Caki2 (cell line): ENCODE measurements around the gene ATP6V0D1. TPM values are rescaled to one million over a fixed set of nuclear protein-coding genes. Genes with fewer than 3 reads are reported as not detected.

Experiments
- DNase-seq: peaks from one replicate; pipeline ENCODE4 v3.0.0-alpha.2; 2015; ENCODE audit warnings: low read depth
- in situ Hi-C: cut with HindIII; loops from 2 replicates; pipeline ENCODE4 v1.10.0; 2016; ENCODE audit warnings: low sequenced_read_pairs, low pct_unique_long_range_greater_than_20kb, mixed read lengths
- total RNA-seq: library from RNA; depleted of rRNA; stranded (reverse); fragments of >200 nt; shearing (Covaris generic); gene quantifications from 2 replicates; pipeline ENCODE4 v1.2.3, GENCODE V29; 2014; ENCODE audit warnings: low replicate concordance; rRNA removed

The ATP6V0D1 gene
- total RNA-seq, 1 experiment from 2014 or later, result 39.7 TPM

DNA sequence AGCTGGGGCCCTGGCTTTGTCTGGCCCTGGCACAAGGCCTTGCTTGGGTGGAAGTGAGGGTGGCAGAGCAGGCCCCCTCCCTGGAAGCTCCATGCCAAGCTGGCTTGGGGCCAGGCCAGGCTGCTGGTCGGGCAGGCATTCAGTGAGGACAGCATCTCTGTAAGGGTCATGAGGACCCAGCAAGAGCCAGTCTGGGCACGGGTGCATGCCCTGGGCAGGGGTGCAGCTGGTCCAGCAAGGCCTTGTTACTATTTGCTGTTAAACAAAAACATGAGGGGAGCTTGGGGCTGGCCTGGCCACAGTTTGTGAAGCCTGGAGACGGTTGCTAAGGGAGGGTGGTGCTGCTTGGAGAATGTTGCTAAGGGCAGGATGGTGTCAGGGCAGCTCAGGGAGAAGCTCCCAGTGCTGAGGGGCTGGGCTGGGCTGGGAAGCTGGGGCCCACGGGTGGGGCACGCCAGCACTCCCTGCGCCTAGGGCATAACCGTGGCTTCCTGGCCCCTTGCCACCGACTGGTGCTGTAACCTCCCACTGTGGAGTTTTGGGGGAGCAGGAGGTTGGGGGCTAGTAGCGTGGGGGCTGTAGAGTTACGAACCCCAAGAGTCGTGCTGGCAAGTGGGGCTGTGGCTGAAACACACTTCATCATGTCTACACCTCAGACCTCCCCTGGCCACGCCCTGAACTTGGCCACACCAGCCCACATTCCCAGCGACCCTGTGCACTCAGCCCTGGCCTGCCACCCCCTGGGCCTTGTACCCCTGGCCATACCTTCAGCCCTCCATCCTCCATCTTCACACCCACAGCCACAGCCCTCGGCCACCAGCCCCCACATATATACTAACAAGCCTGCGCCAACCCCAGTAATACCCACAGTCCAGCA is 89.3 kb downstream of the ATP6V0D1 start:
- in situ Hi-C loops, result no loop called here
- DNase-seq, result no peak

DNA sequence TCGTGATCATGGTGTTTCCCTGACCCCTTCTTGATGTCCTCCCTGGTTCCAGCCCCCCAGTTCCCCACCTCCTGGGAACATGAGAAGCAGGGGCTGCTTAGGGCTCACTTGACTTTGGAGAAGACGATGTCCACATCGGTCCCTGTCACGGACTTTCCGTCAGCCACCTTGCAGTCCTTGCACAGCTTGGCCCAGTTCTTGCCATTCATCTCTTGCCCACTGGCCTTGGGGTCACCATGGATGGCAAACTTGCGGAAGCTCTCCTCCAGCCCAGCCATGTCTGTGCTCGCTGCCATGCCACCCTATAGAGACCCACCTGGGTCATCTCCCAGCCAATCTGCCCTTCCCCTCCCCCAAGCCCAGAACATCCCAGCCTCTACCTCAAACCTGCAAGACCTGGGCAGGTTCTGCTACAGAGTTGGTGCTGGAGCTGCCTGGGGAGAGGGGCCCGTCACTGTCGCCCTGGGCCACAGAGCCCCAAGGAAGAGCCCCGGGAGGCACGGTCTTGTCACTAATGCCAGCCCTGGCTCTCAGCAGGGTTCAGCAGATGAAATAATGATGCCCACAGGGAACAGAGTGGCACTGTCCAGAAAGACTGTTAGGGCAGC is 90.0 kb downstream of the ATP6V0D1 start:
- in situ Hi-C loops, result no loop called here
- DNase-seq, result no peak

DNA sequence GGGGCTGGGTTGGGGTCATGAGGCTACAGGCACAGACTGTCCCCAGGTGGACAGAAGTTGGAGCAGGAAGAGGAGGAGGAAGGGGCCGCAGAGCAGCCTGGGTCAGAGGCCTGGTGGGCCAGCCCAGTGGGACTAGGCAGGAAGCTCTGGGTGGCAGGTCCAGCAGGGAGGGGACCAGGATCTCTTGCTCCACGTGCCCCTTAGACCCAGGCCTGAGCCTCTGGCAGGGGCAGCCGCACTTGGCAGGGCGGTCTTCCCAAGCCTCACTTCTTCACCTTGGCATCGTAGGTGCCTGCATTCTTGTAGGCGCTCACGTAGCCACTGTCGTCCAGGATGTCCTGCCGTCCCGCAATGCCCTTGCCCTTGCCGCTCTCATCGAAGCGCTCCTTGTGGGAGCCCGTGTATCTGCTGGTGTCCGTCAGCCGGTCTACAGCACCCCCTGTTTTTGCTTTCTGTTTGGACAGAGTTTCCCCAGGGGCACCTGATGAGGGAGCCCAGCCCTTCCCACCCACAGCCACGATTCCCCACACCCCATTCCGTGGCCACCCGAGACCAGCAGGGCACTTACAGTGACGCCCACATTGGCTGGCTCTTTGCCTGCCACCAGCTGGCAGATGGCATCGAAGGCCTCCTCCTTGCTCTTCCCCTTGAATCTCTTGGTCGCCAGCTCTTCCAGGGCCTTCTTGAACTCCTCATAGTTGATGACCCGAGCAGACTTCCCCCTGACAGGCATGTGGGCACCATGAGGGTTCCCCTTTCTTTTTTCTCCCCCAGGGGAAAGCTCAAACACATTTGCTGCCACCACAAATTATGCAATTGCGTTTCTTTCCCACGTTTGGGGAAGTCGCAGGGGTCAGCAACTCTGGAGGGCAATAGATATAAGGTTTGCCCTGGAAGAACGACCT is 90.8 kb downstream of the ATP6V0D1 start:
- no peak for DNase-seq
- in situ Hi-C loops, result no loop called here

DNA sequence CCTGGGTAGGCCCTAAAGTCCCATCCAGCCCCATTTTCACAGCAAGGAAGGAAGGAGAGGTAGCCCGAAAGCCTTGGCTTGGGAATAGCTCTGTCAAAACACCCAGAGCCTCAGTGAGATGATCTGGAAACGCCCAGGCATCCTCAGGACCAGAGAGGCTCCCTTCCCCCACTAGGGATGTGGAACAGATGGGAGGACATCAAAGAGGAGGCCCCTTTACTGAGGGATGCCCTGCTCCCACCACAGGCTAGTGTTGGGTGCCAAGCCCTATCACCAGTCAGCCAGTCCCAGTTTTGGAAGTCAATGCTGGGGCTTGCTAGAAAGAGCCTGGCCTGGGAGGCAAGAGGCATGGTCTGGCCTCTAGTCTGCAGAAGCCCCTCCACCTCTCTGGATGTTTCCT is 92.4 kb downstream of the ATP6V0D1 start:
- in situ Hi-C loops, result no loop called here
- DNase-seq, result no peak

DNA sequence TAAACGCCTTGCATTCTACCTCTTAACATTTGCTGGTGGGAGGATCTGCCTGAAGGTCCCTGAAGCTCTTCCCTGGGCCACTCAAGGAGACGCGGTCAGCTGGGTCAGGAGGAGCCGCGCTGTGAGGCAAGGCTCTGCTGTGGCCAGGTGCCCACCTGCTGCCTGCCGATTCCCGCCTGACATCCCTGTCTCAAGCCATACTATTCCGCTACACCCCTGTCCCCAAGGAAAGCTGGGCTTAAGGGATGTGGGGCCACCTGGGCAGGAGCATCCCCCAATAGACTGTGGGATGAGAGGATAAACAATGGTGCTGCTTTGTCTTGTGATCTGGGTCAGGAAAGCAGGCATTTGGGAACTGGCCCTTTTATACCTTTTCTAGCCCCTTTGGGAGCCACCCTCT is 92.8 kb downstream of the ATP6V0D1 start:
- in situ Hi-C loops, result no loop called here

More for the DNA sequence above, 92.8 kb downstream of the ATP6V0D1 start:
- DNase-seq, result no peak

Other genes with a start within 250 kb of the ATP6V0D1 start
- gene FHOD1, start 233.7 kb downstream of the ATP6V0D1 start, total RNA-seq, result 4.1 and 6.2 TPM in 2 replicates
- gene SLC9A5, start 232.2 kb downstream of the ATP6V0D1 start, total RNA-seq, result not detected in 2 replicates
- 20.5 and 21.2 TPM in 2 replicates for gene PLEKHG4, start 201.6 kb downstream of the ATP6V0D1 start, total RNA-seq
- gene KCTD19, start 154.4 kb downstream of the ATP6V0D1 start, total RNA-seq, result 0.49 and 5.7 TPM in 2 replicates
- gene LRRC36, start 154.3 kb downstream of the ATP6V0D1 start, total RNA-seq, result 0.37 TPM in 1 of 2 replicates, not detected in the other
- 4.6 and 22.3 TPM in 2 replicates for gene TPPP3, start 87.7 kb downstream of the ATP6V0D1 start, total RNA-seq
- gene ZDHHC1, start 64.7 kb downstream of the ATP6V0D1 start, total RNA-seq, result 6.3 and 13.5 TPM in 2 replicates
- gene HSD11B2, start 50.0 kb downstream of the ATP6V0D1 start, total RNA-seq, result not detected in 2 replicates
- gene AGRP, start 2.4 kb upstream of the ATP6V0D1 start, total RNA-seq, result not detected in 2 replicates
- 3.4 and 11.0 TPM in 2 replicates for gene RIPOR1, start 47.7 kb upstream of the ATP6V0D1 start, total RNA-seq
- 32.1 and 34.5 TPM in 2 replicates for gene CTCF, start 81.4 kb upstream of the ATP6V0D1 start, total RNA-seq
- gene CARMIL2, start 164.0 kb upstream of the ATP6V0D1 start, total RNA-seq, result 1.1 TPM in 1 of 2 replicates, not detected in the other
- gene ACD, start 179.1 kb upstream of the ATP6V0D1 start, total RNA-seq, result 20.7 and 33.9 TPM in 2 replicates
- 5.3 and 7.2 TPM in 2 replicates for gene PARD6A, start 179.8 kb upstream of the ATP6V0D1 start, total RNA-seq
- gene ENKD1, start 185.6 kb upstream of the ATP6V0D1 start, total RNA-seq, result 0.47 TPM in 1 of 2 replicates, not detected in the other
- not detected in 2 replicates for gene C16orf86, start 185.7 kb upstream of the ATP6V0D1 start, total RNA-seq
- 13.5 and 15.7 TPM in 2 replicates for gene GFOD2, start 238.2 kb upstream of the ATP6V0D1 start, total RNA-seq